K562 (cell line): ENCODE measurements around the gene LGI4. TPM values are rescaled to one million over a fixed set of nuclear protein-coding genes. Genes with fewer than 3 reads are reported as not detected.

Experiments
- ATAC-seq: fragments of 200-7000 bp; cut with Tn5 transposase; 3 replicates; pipeline ENCODE4 v1.9.1; 2020; ENCODE audit warnings: moderate library complexity
- BruUV-seq: library from RNA; stranded (reverse); fragments of 400-500 nt; replicated peaks from 2 replicates; lab custom pipeline; 2021; lab: Mats Ljungman, UMichigan
- CTCF ChIA-PET: fragments of 300-600 bp; formaldehyde crosslinking; extraction: SDS; loops from one replicate; lab custom pipeline; 2021; ENCODE audit warnings: low intra/inter-chr PET ratio; lab: Yijun Ruan, JAX
- POLR2A ChIA-PET: fragments of 300-600, 350-650 bp; sonication (Branson Sonifier 250); formaldehyde crosslinking; extraction: SDS; loops from one replicate; lab custom pipeline; 2021; ENCODE audit warnings: antibody characterized with exemption, inconsistent platforms; lab: Yijun Ruan, JAX
- DNase-seq, 4 experiments: peaks; one replicate each; pipeline versions ENCODE4 v3.0.0 to v3.0.0-alpha.2; 2011 to 2018; ENCODE audit warnings: low spot score in 3 of 4, mixed read lengths in 3 of 4; ENCODE audit errors: extremely low read depth in 1 of 4
- FAIRE-seq: peaks from 2 replicates; lab custom pipeline; 2011; peaks lifted over from hg19 to GRCh38; lab: Jason Lieb, UNC
- H2AFZ ChIP-seq: 2 replicates; pipeline ENCODE4 v1.6.0; 2011; ENCODE audit warnings: low read depth, low read length, control low read depth, inconsistent platforms
- H3K27ac ChIP-seq: fragments of 200-600 bp; 3 replicates; pipeline ENCODE4 v1.8.0; 2011; ENCODE audit warnings: low read depth, mild to moderate bottlenecking, control low read depth, inconsistent platforms, low read length, moderate library complexity, mixed read lengths; ENCODE audit errors: extremely low read depth
- H3K27me3 ChIP-seq, 2 experiments: fragments of 300-600 bp in 1 of 2; 2 replicates in 1 of 2; 3 replicates in 1 of 2; pipeline versions ENCODE4 v1.6.0 to v1.8.0; 2011; ENCODE audit warnings: inconsistent platforms in 2 of 2, low read length in 2 of 2, mild to moderate bottlenecking in 1 of 2, mixed read lengths in 1 of 2, moderate library complexity in 1 of 2; ENCODE audit not compliant: control insufficient read depth in 2 of 2, insufficient read depth in 2 of 2
- H3K36me3 ChIP-seq: fragments of 300-600 bp; 3 replicates; pipeline ENCODE4 v1.8.0; 2011; ENCODE audit warnings: mild to moderate bottlenecking, low read length, inconsistent platforms; ENCODE audit not compliant: control insufficient read depth, insufficient read depth
- H3K4me1 ChIP-seq, 2 experiments: fragments of 200-600 bp in 1 of 2; replicated peaks in 1 of 2; 2 replicates in 1 of 2; 3 replicates in 1 of 2; pipeline versions ENCODE4 v1.5.1 to v1.8.0; 2011; ENCODE audit warnings: inconsistent platforms in 2 of 2, low read length in 2 of 2, mild to moderate bottlenecking in 1 of 2, mixed read lengths in 1 of 2, moderate library complexity in 1 of 2; ENCODE audit not compliant: control insufficient read depth in 2 of 2, insufficient read depth in 2 of 2
- H3K4me2 ChIP-seq: 2 replicates; pipeline ENCODE4 v1.6.1; 2011; ENCODE audit warnings: low read length, control low read depth, inconsistent platforms, mixed read lengths; ENCODE audit not compliant: insufficient read depth
- H3K4me3 ChIP-seq: fragments of 200-600 bp; sonication (generic), shearing (Covaris generic); 2 replicates; pipeline ENCODE4 v1.5.1; 2016; ENCODE audit warnings: control low read depth, inconsistent platforms
- H3K79me2 ChIP-seq: fragments of 200-600 bp; 3 replicates; pipeline ENCODE4 v1.8.0; 2011; ENCODE audit warnings: low read length, inconsistent platforms; ENCODE audit not compliant: control insufficient read depth, insufficient read depth
- H3K9ac ChIP-seq, 2 experiments: 2 replicates each; pipeline versions ENCODE4 v1.6.0 to v1.6.1; 2011; ENCODE audit warnings: low read depth in 2 of 2, low read length in 2 of 2, control low read depth in 1 of 2, inconsistent platforms in 1 of 2, mild to moderate bottlenecking in 1 of 2, mixed read lengths in 1 of 2; ENCODE audit not compliant: insufficient read depth in 1 of 2
- H3K9me1 ChIP-seq: one replicate; pipeline ENCODE4 v1.6.0; 2011; ENCODE audit warnings: inconsistent platforms, mild to moderate bottlenecking, low read length, moderate library complexity; ENCODE audit not compliant: control insufficient read depth, insufficient read depth
- H3K9me3 ChIP-seq: replicated peaks from 2 replicates; pipeline ENCODE4 v1.5.1; 2011; ENCODE audit warnings: low read depth, low read length, inconsistent platforms; ENCODE audit not compliant: control insufficient read depth, insufficient read depth
- H4K20me1 ChIP-seq: replicated peaks from 2 replicates; pipeline ENCODE4 v1.6.1; 2011; ENCODE audit warnings: low read length, inconsistent platforms, mixed read lengths; ENCODE audit not compliant: control insufficient read depth, insufficient read depth
- HDAC1 ChIP-seq, 2 experiments: fragments of 450-650 bp; IDR thresholded peaks; 2 replicates each; pipeline ENCODE4 v1.6.1; 2016 to 2017; ENCODE audit warnings: inconsistent platforms in 1 of 2, mild to moderate bottlenecking in 1 of 2, moderate library complexity in 1 of 2
- WGBS: fragments of 100-300 bp; shearing (Covaris generic); methylation state at CpG from one replicate; pipeline ENCODE4 v1.1.6; 2016; ENCODE audit warnings: low coverage, mixed read lengths; ENCODE audit not compliant: insufficient coverage; ENCODE audit errors: missing lambda C conversion rate; 5-methylcytosine and 5-hydroxymethylcytosine counted together
- in situ Hi-C: fragments of 300-500 bp; cut with MboI; formaldehyde crosslinking; loops from 4 replicates; pipeline ENCODE4 v1.15.0; 2018; ENCODE audit warnings: inconsistent platforms, mixed read lengths
- intact Hi-C: fragments of 100-400 bp; cut with micrococcal nuclease; formaldehyde crosslinking; loops from 2 replicates; pipeline ENCODE4 v1.14.2; 2022
- polyA plus RNA-seq, 8 experiments: library from polyadenylated mRNA; depleted of rRNA in 4 of 8; stranded (reverse) in 5 of 8; unstranded in 3 of 8; fragments of >200 nt; fragmentation: Nextera tagmentation in 2 of 8; fragmentation: Illumina TruSeq in 1 of 8; extraction: Ambion mirVana in 2 of 8; extraction: Trizol in 1 of 8; gene quantifications; 2 replicates each; pipeline versions ENCODE4 v1.2.1 to v1.2.3, GENCODE V29; 2011 to 2014; ENCODE audit warnings: inconsistent platforms in 1 of 8, missing spikeins in 1 of 8
- total RNA-seq, 7 experiments: library from RNA; depleted of rRNA in 6 of 7; stranded (reverse); fragments of >200 nt in 6 of 7; fragmentation: Illumina TruSeq in 2 of 7; extraction: Trizol in 2 of 7; gene quantifications; 2 replicates each; pipeline versions ENCODE4 v1.2.1 to v1.2.3, GENCODE V29; 2011 to 2021; ENCODE audit warnings: low replicate concordance in 1 of 7
- TF ChIP-seq, protein P1 (sequence below): sonication (generic); formaldehyde crosslinking; IDR thresholded peaks from 2 replicates; pipeline ENCODE4 v1.8.0; 2022; ENCODE audit warnings: missing genetic modification reagents, mild to moderate bottlenecking, moderate library complexity, borderline replicate concordance

Gene LGI4
- total and polyA plus RNA-seq, 9 of the 15 experiments (the other 6 are each of a cell fraction or from before 2014, with no cell fraction given) = 0.14 to 0.30 (median 0.24) TPM; not detected in 4

DNA sequence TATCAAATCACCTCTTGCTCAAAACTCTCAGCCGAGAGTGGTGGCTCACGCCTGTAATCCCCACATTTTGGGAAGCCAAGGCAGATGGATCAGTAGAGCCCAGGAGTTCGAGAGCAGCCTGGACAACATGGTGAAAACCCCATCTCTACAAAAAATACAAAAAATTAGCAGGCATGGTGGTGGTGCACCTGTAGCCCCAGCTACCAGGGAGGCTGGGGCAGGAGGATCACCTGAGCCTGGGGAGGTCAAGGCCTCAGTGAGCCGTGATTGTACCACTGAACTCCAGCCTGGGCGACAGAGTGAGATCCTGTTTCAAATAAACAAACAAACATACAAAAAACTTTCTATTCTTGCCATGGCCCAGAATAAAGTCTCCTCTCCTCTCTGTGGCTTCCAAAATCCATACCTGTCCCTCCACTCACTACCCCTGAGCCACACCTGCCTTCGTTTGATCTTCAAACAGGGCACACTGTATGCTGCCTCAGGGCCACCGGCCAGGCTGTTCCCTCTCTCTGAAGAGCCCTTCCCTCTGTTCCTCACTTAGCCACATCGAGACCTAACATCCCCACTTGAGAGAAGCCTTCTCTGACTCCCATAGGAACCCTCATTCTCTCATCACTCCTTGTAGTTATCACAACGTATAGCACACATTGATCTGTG is 6.3 kb downstream of the LGI4 start:
- ChIA-PET CTCF (no interaction called here), POLR2A (interaction anchor here (1.1 kb wide), 1 partner anchor 62 kb away, joined by 3 read pairs; no protein-coding TSS in a partner anchor)
- H2AFZ ChIP-seq = no peak overlapping the region
- no TSS peak for BruUV-seq
- no peaks in the 10 kb centered on the region for H3K79me2 ChIP-seq
- no peaks in the 10 kb centered on the region for H3K36me3 ChIP-seq
- intact Hi-C loops = no loop called here
- ATAC-seq = no peak
- H3K27me3 ChIP-seq = peaks cover 2 to 29% of the 10 kb centered on the region in 2 experiments; a peak in 3 of 5 replicates
- TF ChIP-seq, protein P1, sequence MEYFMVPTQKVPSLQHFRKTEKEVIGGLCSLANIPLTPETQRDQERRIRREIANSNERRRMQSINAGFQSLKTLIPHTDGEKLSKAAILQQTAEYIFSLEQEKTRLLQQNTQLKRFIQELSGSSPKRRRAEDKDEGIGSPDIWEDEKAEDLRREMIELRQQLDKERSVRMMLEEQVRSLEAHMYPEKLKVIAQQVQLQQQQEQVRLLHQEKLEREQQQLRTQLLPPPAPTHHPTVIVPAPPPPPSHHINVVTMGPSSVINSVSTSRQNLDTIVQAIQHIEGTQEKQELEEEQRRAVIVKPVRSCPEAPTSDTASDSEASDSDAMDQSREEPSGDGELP (CRISPR knock-in tag) = no peak
- TF ChIP-seq HDAC1 (IDR thresholded peaks at IDR 0.05) = 0 out of 4 replicates have a peak, but pooled peaks of 1 of the 2 experiments have one; percentile 17
- no peak overlapping the region for H3K4me2 ChIP-seq
- no peak overlapping the region for H3K27ac ChIP-seq
- no peak overlapping the region for H3K9ac ChIP-seq
- no peak for DNase-seq
- H3K4me1 ChIP-seq = peaks cover 8 to 33% of the 10 kb centered on the region in 2 experiments; a peak in 4 of 5 replicates
- H4K20me1 ChIP-seq = no peaks in the 10 kb centered on the region
- FAIRE-seq = no peak
- in situ Hi-C loops = loop anchor here (5.0 kb wide), 1 partner anchor 61 kb away; no protein-coding TSS in a partner anchor
- no peak overlapping the region for H3K4me3 ChIP-seq
- no peaks in the 10 kb centered on the region for H3K9me1 ChIP-seq
- no peaks in the 10 kb centered on the region for H3K9me3 ChIP-seq
- 26% methylated on average over 9 of the region's 9 CpGs for WGBS
